Esophagus squamous epithelium (tissue), 5 donors: ENCODE measurements around the gene GALNT15. TPM values are rescaled to one million over a fixed set of nuclear protein-coding genes. Genes with fewer than 3 reads are reported as not detected.

Experiments used
- DNase-seq: peaks from one replicate; lab custom pipeline; 2025; lab: John Stamatoyannopoulos, UW
- H3K27ac ChIP-seq, 4 donors: fragments of 200-600 bp; sonication (generic); one replicate each; pipeline ENCODE4 v1.5.1; 2016 to 2019; ENCODE audit warnings: mild to moderate bottlenecking in 1 of 4
- H3K27me3 ChIP-seq, 4 donors: fragments of 200-600 bp; sonication (generic); 1 replicate in 3 of 4; 2 replicates in 1 of 4; pipeline versions ENCODE4 v1.5.1 to v1.6.0; 2017 to 2021; ENCODE audit warnings: antibody characterized with exemption in 1 of 4
- H3K36me3 ChIP-seq, 3 donors: fragments of 200-600 bp; sonication (generic); one replicate each; pipeline ENCODE4 v1.5.1; 2016 to 2019
- H3K4me1 ChIP-seq, 3 donors: fragments of 200-600 bp; sonication (generic); one replicate each; pipeline ENCODE4 v1.5.1; 2017 to 2019
- H3K4me3 ChIP-seq, 4 donors: fragments of 200-600 bp; sonication (generic); 1 replicate in 3 of 4; 2 replicates in 1 of 4; pipeline ENCODE4 v1.5.1; 2016 to 2019; ENCODE audit warnings: mild to moderate bottlenecking in 2 of 4, moderate library complexity in 1 of 4
- H3K9me3 ChIP-seq, 3 donors: fragments of 200-600 bp; sonication (generic); one replicate each; pipeline ENCODE4 v1.5.1; 2016 to 2019
- CTCF ChIP-seq, 6 experiments: fragments of 450-650 bp in 4 of 6; fragments of 200-600 bp in 2 of 6; sonication (generic) in 2 of 6; IDR thresholded peaks; one replicate each; pipeline ENCODE4 v1.5.1; 2016 to 2019; ENCODE audit warnings: antibody characterized with exemption in 6 of 6, mild to moderate bottlenecking in 4 of 6, moderate library complexity in 4 of 6
- POLR2A ChIP-seq, 4 donors: fragments of 450-650 bp; IDR thresholded peaks; one replicate each; pipeline ENCODE4 v1.6.1; 2017; ENCODE audit warnings: antibody characterized with exemption in 4 of 4, mild to moderate bottlenecking in 4 of 4, moderate library complexity in 3 of 4
- whole genome bisulfite sequencing, 2 donors: methylation state at CpG; one replicate each; pipeline ENCODE4 v1.1.5; 2018; 5-methylcytosine and 5-hydroxymethylcytosine counted together
- intact Hi-C: fragments of 100-400 bp; cut with DNase I; formaldehyde crosslinking; loops from one replicate; pipeline ENCODE4 v1.15.0; 2022
- total RNA-seq, 4 donors: library from RNA; depleted of rRNA; stranded (reverse); fragments of >200 nt; gene quantifications; one replicate each; pipeline ENCODE4 v1.1.0, GENCODE V29; 2016
- donor health status: DM: yes; HTN: yes; CAD: no.

The GALNT15 gene
- total RNA-seq, 4 donors from 2014 or later, result 4.6 to 117 (median 35.6) TPM

DNA sequence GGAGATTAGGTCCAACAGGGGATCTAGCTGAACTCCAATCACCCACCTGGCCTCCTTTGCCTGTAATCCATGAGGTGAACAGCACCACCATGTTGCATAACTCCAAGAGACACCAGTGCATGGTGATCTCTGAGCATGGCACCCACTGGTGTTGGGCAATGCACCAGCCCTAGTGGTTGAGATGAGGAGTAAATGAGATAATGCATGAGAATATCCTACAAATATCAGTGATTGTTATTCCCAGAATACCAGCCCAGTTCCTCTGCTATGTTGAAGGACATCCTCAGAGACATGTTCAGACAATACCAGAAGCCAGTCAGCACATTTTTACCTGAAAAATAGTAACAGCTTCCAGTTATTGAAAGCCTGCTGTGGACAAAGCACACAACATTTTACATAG is 14.7 kb downstream of the GALNT15 start:
- H3K36me3 ChIP-seq, result no peaks in the 10 kb centered on the region
- intact Hi-C loops, result no loop called here
- H3K4me3 ChIP-seq, result no peak overlapping the region
- H3K27me3 ChIP-seq, result peaks cover 0 to 30% (median 0%) of the 10 kb centered on the region in 4 donors
- no peaks in the 10 kb centered on the region for H3K9me3 ChIP-seq
- TF ChIP-seq POLR2A (IDR thresholded peaks at IDR 0.05) (no peak), CTCF (IDR thresholded peaks at IDR 0.05) (no peak)
- DNase-seq, result no peak
- H3K27ac ChIP-seq, result no peak overlapping the region
- H3K4me1 ChIP-seq, result peaks cover 0 to 5% (median 0%) of the 10 kb centered on the region in 3 donors

- TF ChIP-seq CTCF (IDR thresholded peaks at IDR 0.05) (no peak), POLR2A (IDR thresholded peaks at IDR 0.05) (no peak)
- WGBS, 2 donors, result 88 to 97% methylated on average over 6 of the region's 6 CpGs
- H3K4me3 ChIP-seq, result no peak overlapping the region
- H3K27me3 ChIP-seq, result peaks cover 0 to 20% (median 0%) of the 10 kb centered on the region in 4 donors
- intact Hi-C loops, result no loop called here
- no peaks in the 10 kb centered on the region for H3K36me3 ChIP-seq
- H3K4me1 ChIP-seq, result peaks cover 0 to 3% (median 0%) of the 10 kb centered on the region in 3 donors
- no peak for DNase-seq
- no peak overlapping the region for H3K27ac ChIP-seq
- no peaks in the 10 kb centered on the region for H3K9me3 ChIP-seq
Observed at GRCh38 chr3:16190704-16191103, 16.2 kb downstream of the GALNT15 start.

GRCh38 chr3:16191591-16191990 is 17.1 kb downstream of the GALNT15 start:
- intact Hi-C loops, result no loop called here
- TF ChIP-seq POLR2A (IDR thresholded peaks at IDR 0.05) (no peak), CTCF (IDR thresholded peaks at IDR 0.05) (no peak)
- Histone ChIP-seq H3K27ac (no peak overlapping the region), H3K4me1 (peaks cover 0 to 3% (median 0%) of the 10 kb centered on the region in 3 donors), H3K9me3 (no peaks in the 10 kb centered on the region), H3K4me3 (no peak overlapping the region), H3K36me3 (peaks cover 0 to 6% (median 0%) of the 10 kb centered on the region in 3 donors), H3K27me3 (peaks cover 0 to 24% (median 0%) of the 10 kb centered on the region in 4 donors)
- no peak for DNase-seq

DNA sequence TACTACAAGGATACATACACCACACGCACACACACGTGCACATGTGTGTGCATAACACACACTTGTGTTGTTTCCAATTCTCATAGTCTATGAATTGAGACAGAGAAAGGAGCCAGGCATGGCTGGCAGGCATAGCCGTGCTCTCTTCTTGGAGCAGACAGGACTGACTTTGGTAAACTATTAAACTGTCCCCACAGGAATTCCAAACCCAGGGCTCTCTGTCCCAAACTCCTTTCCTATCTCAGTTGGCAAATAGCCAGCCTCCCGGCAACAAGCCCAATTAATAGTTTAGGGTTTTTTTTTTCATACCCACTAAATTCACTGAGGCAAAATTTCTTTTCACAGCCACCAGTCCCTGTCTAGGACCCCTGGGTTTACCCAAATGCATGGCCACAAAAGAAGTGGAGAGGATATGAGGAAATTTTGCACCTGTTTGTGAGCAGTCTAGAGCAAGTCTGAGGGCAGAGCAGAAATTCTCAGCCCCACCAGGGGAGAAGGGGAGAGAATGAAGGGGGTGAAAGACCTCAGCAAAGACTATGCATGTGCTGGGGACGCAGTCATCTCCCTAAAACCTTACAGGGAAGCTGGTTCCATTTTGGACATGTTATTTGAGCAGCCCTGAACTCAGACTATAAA is 17.8 kb downstream of the GALNT15 start:
- DNase-seq, result no peak
- H3K36me3 ChIP-seq, result peaks cover 0 to 11% (median 0%) of the 10 kb centered on the region in 3 donors
- peaks cover 0 to 3% (median 0%) of the 10 kb centered on the region in 3 donors for H3K4me1 ChIP-seq
- H3K27ac ChIP-seq, result no peak overlapping the region
- peaks cover 0 to 24% (median 0%) of the 10 kb centered on the region in 4 donors for H3K27me3 ChIP-seq
- intact Hi-C loops, result no loop called here
- 54 to 61% methylated on average over 5 of the region's 5 CpGs for WGBS, 2 donors
- no peak for TF ChIP-seq POLR2A (IDR thresholded peaks at IDR 0.05)
- TF ChIP-seq CTCF (IDR thresholded peaks at IDR 0.05), result no peak
- H3K4me3 ChIP-seq, result no peak overlapping the region
- H3K9me3 ChIP-seq, result no peaks in the 10 kb centered on the region

GRCh38 chr3:16198427-16198826 is 23.9 kb downstream of the GALNT15 start:
- peaks cover 0 to 52% (median 0%) of the 10 kb centered on the region in 4 donors for H3K27me3 ChIP-seq
- H3K9me3 ChIP-seq, result no peaks in the 10 kb centered on the region
- no peak overlapping the region for H3K27ac ChIP-seq
- H3K36me3 ChIP-seq, result peaks cover 0 to 37% (median 0%) of the 10 kb centered on the region in 3 donors
- DNase-seq, result no peak
- WGBS, 2 donors, result 69 to 85% methylated on average over 4 of the region's 4 CpGs
- no peaks in the 10 kb centered on the region for H3K4me1 ChIP-seq
- intact Hi-C loops, result no loop called here
- H3K4me3 ChIP-seq, result no peak overlapping the region
- TF ChIP-seq POLR2A (IDR thresholded peaks at IDR 0.05), result no peak
